Measurements from ENCODE around the gene LMO7.

The LMO7 gene

GRCh38 chr13:75700552-75700951 lies 64.4 kb downstream of the LMO7 start:
- no peaks in the 10 kb centered on the region for H3K36me3 ChIP-seq (ENCODE audit: control insufficient read depth, low read depth, low read length)
- peaks cover 13% of the 10 kb centered on the region for H3K9me3 ChIP-seq (ENCODE audit: control insufficient read depth, low read depth, low read length)
- no peak overlapping the region for H3K27ac ChIP-seq (ENCODE audit: low read length)
- H3K9ac ChIP-seq (ENCODE audit: low read length) = no peak overlapping the region
- no peaks in the 10 kb centered on the region for H3K4me1 ChIP-seq (ENCODE audit: control insufficient read depth, low read depth, low read length)
- no peaks in the 10 kb centered on the region for H3K27me3 ChIP-seq (ENCODE audit: control insufficient read depth, insufficient read depth, low read length)
- no peak overlapping the region for H3K4me3 ChIP-seq (ENCODE audit: low read length)

- no peaks in the 10 kb centered on the region for H3K27me3 ChIP-seq (ENCODE audit: control insufficient read depth, insufficient read depth, low read length)
- H3K4me1 ChIP-seq (ENCODE audit: control insufficient read depth, low read depth, low read length) = no peaks in the 10 kb centered on the region
- H3K27ac ChIP-seq (ENCODE audit: low read length) = no peak overlapping the region
- H3K9ac ChIP-seq (ENCODE audit: low read length) = no peak overlapping the region
- H3K36me3 ChIP-seq (ENCODE audit: control insufficient read depth, low read depth, low read length) = no peaks in the 10 kb centered on the region
- no peak overlapping the region for H3K4me3 ChIP-seq (ENCODE audit: low read length)
- peaks cover 13% of the 10 kb centered on the region for H3K9me3 ChIP-seq (ENCODE audit: control insufficient read depth, low read depth, low read length)
Measured at GRCh38 chr13:75702476-75702875, 66.3 kb downstream of the LMO7 start.

- Histone ChIP-seq H3K27me3 (ENCODE audit: control insufficient read depth, insufficient read depth, low read length) (no peaks in the 10 kb centered on the region), H3K4me1 (ENCODE audit: control insufficient read depth, low read depth, low read length) (no peaks in the 10 kb centered on the region), H3K9me3 (ENCODE audit: control insufficient read depth, low read depth, low read length) (peaks cover 12% of the 10 kb centered on the region), H3K4me3 (ENCODE audit: low read length) (no peak overlapping the region), H3K27ac (ENCODE audit: low read length) (no peak overlapping the region), H3K36me3 (ENCODE audit: control insufficient read depth, low read depth, low read length) (no peaks in the 10 kb centered on the region), H3K9ac (ENCODE audit: low read length) (no peak overlapping the region)
Measured at GRCh38 chr13:75703769-75704168, 67.6 kb downstream of the LMO7 start.

- Histone ChIP-seq H3K36me3 (ENCODE audit: control insufficient read depth, low read depth, low read length) (no peaks in the 10 kb centered on the region), H3K9ac (ENCODE audit: low read length) (no peak overlapping the region), H3K4me1 (ENCODE audit: control insufficient read depth, low read depth, low read length) (no peaks in the 10 kb centered on the region), H3K27me3 (ENCODE audit: control insufficient read depth, insufficient read depth, low read length) (no peaks in the 10 kb centered on the region), H3K9me3 (ENCODE audit: control insufficient read depth, low read depth, low read length) (peaks cover 8% of the 10 kb centered on the region), H3K27ac (ENCODE audit: low read length) (no peak overlapping the region), H3K4me3 (ENCODE audit: low read length) (no peak overlapping the region)
Measured at GRCh38 chr13:75704194-75704926, 68.2 kb downstream of the LMO7 start.

- Histone ChIP-seq H3K27ac (ENCODE audit: low read length) (no peak overlapping the region), H3K4me1 (ENCODE audit: control insufficient read depth, low read depth, low read length) (no peaks in the 10 kb centered on the region), H3K9ac (ENCODE audit: low read length) (no peak overlapping the region), H3K27me3 (ENCODE audit: control insufficient read depth, insufficient read depth, low read length) (no peaks in the 10 kb centered on the region), H3K9me3 (ENCODE audit: control insufficient read depth, low read depth, low read length) (peaks cover 8% of the 10 kb centered on the region), H3K36me3 (ENCODE audit: control insufficient read depth, low read depth, low read length) (no peaks in the 10 kb centered on the region), H3K4me3 (ENCODE audit: low read length) (no peak overlapping the region)
Measured at GRCh38 chr13:75704927-75705288, 68.8 kb downstream of the LMO7 start.

GRCh38 chr13:75705395-75705794 lies 69.3 kb downstream of the LMO7 start:
- peaks cover 6% of the 10 kb centered on the region for H3K9me3 ChIP-seq (ENCODE audit: control insufficient read depth, low read depth, low read length)
- no peak overlapping the region for H3K4me3 ChIP-seq (ENCODE audit: low read length)
- H3K27ac ChIP-seq (ENCODE audit: low read length) = no peak overlapping the region
- no peaks in the 10 kb centered on the region for H3K4me1 ChIP-seq (ENCODE audit: control insufficient read depth, low read depth, low read length)
- no peak overlapping the region for H3K9ac ChIP-seq (ENCODE audit: low read length)
- H3K27me3 ChIP-seq (ENCODE audit: control insufficient read depth, insufficient read depth, low read length) = no peaks in the 10 kb centered on the region
- H3K36me3 ChIP-seq (ENCODE audit: control insufficient read depth, low read depth, low read length) = no peaks in the 10 kb centered on the region

- Histone ChIP-seq H3K27ac (ENCODE audit: low read length) (no peak overlapping the region), H3K27me3 (ENCODE audit: control insufficient read depth, insufficient read depth, low read length) (no peaks in the 10 kb centered on the region), H3K4me3 (ENCODE audit: low read length) (no peak overlapping the region), H3K9me3 (ENCODE audit: control insufficient read depth, low read depth, low read length) (peaks cover 3% of the 10 kb centered on the region), H3K4me1 (ENCODE audit: control insufficient read depth, low read depth, low read length) (no peaks in the 10 kb centered on the region), H3K9ac (ENCODE audit: low read length) (no peak overlapping the region), H3K36me3 (ENCODE audit: control insufficient read depth, low read depth, low read length) (no peaks in the 10 kb centered on the region)
Measured at GRCh38 chr13:75705908-75706307, 69.8 kb downstream of the LMO7 start.

GRCh38 chr13:75713852-75714251 lies 77.7 kb downstream of the LMO7 start:
- no peak overlapping the region for H3K9ac ChIP-seq (ENCODE audit: low read length)
- H3K27me3 ChIP-seq (ENCODE audit: control insufficient read depth, insufficient read depth, low read length) = no peaks in the 10 kb centered on the region
- no peak overlapping the region for H3K27ac ChIP-seq (ENCODE audit: low read length)
- no peaks in the 10 kb centered on the region for H3K9me3 ChIP-seq (ENCODE audit: control insufficient read depth, low read depth, low read length)
- no peak overlapping the region for H3K4me3 ChIP-seq (ENCODE audit: low read length)
- H3K4me1 ChIP-seq (ENCODE audit: control insufficient read depth, low read depth, low read length) = no peaks in the 10 kb centered on the region
- H3K36me3 ChIP-seq (ENCODE audit: control insufficient read depth, low read depth, low read length) = no peaks in the 10 kb centered on the region

- Histone ChIP-seq H3K9me3 (ENCODE audit: control insufficient read depth, low read depth, low read length) (no peaks in the 10 kb centered on the region), H3K4me1 (ENCODE audit: control insufficient read depth, low read depth, low read length) (no peaks in the 10 kb centered on the region), H3K4me3 (ENCODE audit: low read length) (no peak overlapping the region), H3K27me3 (ENCODE audit: control insufficient read depth, insufficient read depth, low read length) (no peaks in the 10 kb centered on the region), H3K27ac (ENCODE audit: low read length) (no peak overlapping the region), H3K36me3 (ENCODE audit: control insufficient read depth, low read depth, low read length) (no peaks in the 10 kb centered on the region), H3K9ac (ENCODE audit: low read length) (no peak overlapping the region)
Measured at GRCh38 chr13:75715601-75716523, 79.7 kb downstream of the LMO7 start.

- Histone ChIP-seq H3K27ac (ENCODE audit: low read length) (no peak overlapping the region), H3K27me3 (ENCODE audit: control insufficient read depth, insufficient read depth, low read length) (no peaks in the 10 kb centered on the region), H3K4me1 (ENCODE audit: control insufficient read depth, low read depth, low read length) (no peaks in the 10 kb centered on the region), H3K4me3 (ENCODE audit: low read length) (no peak overlapping the region), H3K36me3 (ENCODE audit: control insufficient read depth, low read depth, low read length) (no peaks in the 10 kb centered on the region), H3K9me3 (ENCODE audit: control insufficient read depth, low read depth, low read length) (no peaks in the 10 kb centered on the region), H3K9ac (ENCODE audit: low read length) (no peak overlapping the region)
Measured at GRCh38 chr13:75717525-75717924, 81.4 kb downstream of the LMO7 start.

GRCh38 chr13:75721307-75721706 lies 85.2 kb downstream of the LMO7 start:
- H3K27ac ChIP-seq (ENCODE audit: low read length) = no peak overlapping the region
- no peaks in the 10 kb centered on the region for H3K36me3 ChIP-seq (ENCODE audit: control insufficient read depth, low read depth, low read length)
- H3K9ac ChIP-seq (ENCODE audit: low read length) = no peak overlapping the region
- H3K9me3 ChIP-seq (ENCODE audit: control insufficient read depth, low read depth, low read length) = no peaks in the 10 kb centered on the region
- no peaks in the 10 kb centered on the region for H3K27me3 ChIP-seq (ENCODE audit: control insufficient read depth, insufficient read depth, low read length)
- H3K4me3 ChIP-seq (ENCODE audit: low read length) = no peak overlapping the region
- H3K4me1 ChIP-seq (ENCODE audit: control insufficient read depth, low read depth, low read length) = no peaks in the 10 kb centered on the region
